Loucy (cell line): ENCODE measurements around the gene CRELD2.

Experiments
- H2AFZ ChIP-seq: fragments of 200-600 bp; sonication (generic); 2 replicates; pipeline ENCODE4 v1.6.0; 2016; ENCODE audit warnings: antibody characterized with exemption, mild to moderate bottlenecking, low read length, moderate library complexity
- H3F3A ChIP-seq: fragments of 200-600 bp; 2 replicates; pipeline ENCODE4 v1.6.0; 2016; ENCODE audit warnings: antibody characterized with exemption, low read depth, mild to moderate bottlenecking
- H3K27me3 ChIP-seq: fragments of 200-600 bp; sonication (generic); 2 replicates; pipeline ENCODE4 v1.6.1; 2014; ENCODE audit warnings: low read length, mild to moderate bottlenecking; ENCODE audit not compliant: insufficient read depth, poor library complexity, severe bottlenecking
- H3K36me3 ChIP-seq: fragments of 200-600 bp; sonication (generic); 2 replicates; pipeline ENCODE4 v1.6.1; 2016; ENCODE audit warnings: low read length; ENCODE audit not compliant: insufficient read depth
- H3K4me1 ChIP-seq: fragments of 200-600 bp; sonication (generic); 2 replicates; pipeline ENCODE4 v1.5.1; 2014; ENCODE audit warnings: low read length, mild to moderate bottlenecking; ENCODE audit not compliant: insufficient read depth, poor library complexity, severe bottlenecking
- H3K4me2 ChIP-seq: fragments of 200-600 bp; sonication (generic); 2 replicates; pipeline ENCODE4 v1.6.0; 2014; ENCODE audit warnings: antibody characterized with exemption, low read length, low read depth, mild to moderate bottlenecking; ENCODE audit not compliant: poor library complexity, severe bottlenecking
- H3K4me3 ChIP-seq: fragments of 200-600 bp; sonication (generic); 2 replicates; pipeline ENCODE4 v1.5.1; 2014; ENCODE audit warnings: low read length, mild to moderate bottlenecking, mixed read lengths; ENCODE audit not compliant: poor library complexity, severe bottlenecking
- H3K79me2 ChIP-seq: fragments of 200-600 bp; sonication (generic); 2 replicates; pipeline ENCODE4 v1.6.1; 2014; ENCODE audit warnings: low read length; ENCODE audit not compliant: insufficient read depth
- H3K9ac ChIP-seq: fragments of 200-600 bp; sonication (generic); 2 replicates; pipeline ENCODE4 v1.6.0; 2014; ENCODE audit warnings: mild to moderate bottlenecking, low read depth, low read length, moderate library complexity; ENCODE audit not compliant: poor library complexity, severe bottlenecking
- H3K9me2 ChIP-seq: fragments of 200-600 bp; sonication (generic); replicated peaks from 2 replicates; pipeline ENCODE4 v1.6.1; 2016; ENCODE audit warnings: low read depth, low read length, mixed read lengths
- H3K9me3 ChIP-seq: fragments of 200-600 bp; sonication (generic); 2 replicates; pipeline ENCODE4 v1.6.1; 2014; ENCODE audit warnings: mild to moderate bottlenecking, antibody characterized with exemption, low read length, low read depth; ENCODE audit not compliant: insufficient read depth
- H4K20me1 ChIP-seq: fragments of 200-600 bp; sonication (generic); 2 replicates; pipeline ENCODE4 v1.6.0; 2014; ENCODE audit warnings: antibody characterized with exemption, low read length, mild to moderate bottlenecking; ENCODE audit not compliant: insufficient read depth, poor library complexity, severe bottlenecking
- CTCF ChIP-seq: fragments of 200-600 bp; sonication (generic); conservative IDR thresholded peaks from 2 replicates; pipeline ENCODE4 v1.5.1; 2014; ENCODE audit warnings: mild to moderate bottlenecking, antibody characterized with exemption, low read length
- EZH2phosphoT487 ChIP-seq: fragments of 200-600 bp; IDR thresholded peaks from 2 replicates; pipeline ENCODE4 v1.6.1; 2018; ENCODE audit warnings: antibody characterized with exemption, mild to moderate bottlenecking, moderate library complexity, borderline replicate concordance

CRELD2 gene

GRCh38 chr22:49969751-49970527, 51.5 kb downstream of the CRELD2 start:
- H3K27me3 ChIP-seq, result no peaks in the 10 kb centered on the region
- peak overlapping the region; percentile 54 for H3K9ac ChIP-seq
- H3F3A ChIP-seq, result no peaks in the 10 kb centered on the region
- TF ChIP-seq CTCF (no peak), EZH2phosphoT487 (no peak)
- H2AFZ ChIP-seq, result no peak overlapping the region
- H3K4me3 ChIP-seq, result peak overlapping the region; percentile 73
- no peaks in the 10 kb centered on the region for H3K9me3 ChIP-seq
- H3K4me2 ChIP-seq, result peak overlapping the region; percentile 81
- peaks cover 10% of the 10 kb centered on the region; the same call in 1 of the 2 replicates for H3K79me2 ChIP-seq
- H4K20me1 ChIP-seq, result peaks cover 8% of the 10 kb centered on the region
- H3K4me1 ChIP-seq, result peaks cover 17% of the 10 kb centered on the region
- no peaks in the 10 kb centered on the region for H3K36me3 ChIP-seq
- H3K9me2 ChIP-seq, result no peaks in the 10 kb centered on the region

- H2AFZ ChIP-seq, result peak overlapping the region; percentile 89
Measured at GRCh38 chr22:49970528-49971231, 52.2 kb downstream of the CRELD2 start.

More at GRCh38 chr22:49970528-49971231, 52.2 kb downstream of the CRELD2 start:
- Histone ChIP-seq H3K36me3 (no peaks in the 10 kb centered on the region), H3K4me3 (peak overlapping the region; percentile 73), H3K79me2 (peaks cover 2% of the 10 kb centered on the region; the same call in 1 of the 2 replicates), H3K9ac (peak overlapping the region; percentile 73), H3F3A (no peaks in the 10 kb centered on the region; the same call in 1 of the 2 replicates), H3K9me2 (no peaks in the 10 kb centered on the region), H3K27me3 (no peaks in the 10 kb centered on the region), H3K4me1 (peaks cover 21% of the 10 kb centered on the region), H4K20me1 (peaks cover 7% of the 10 kb centered on the region), H3K9me3 (no peaks in the 10 kb centered on the region), H3K4me2 (peak overlapping the region; percentile 81)
- no peak for TF ChIP-seq EZH2phosphoT487
- TF ChIP-seq CTCF, result no peak
